ENCODE measurements around the gene ARL6. TPM values are rescaled to one million over a fixed set of nuclear protein-coding genes. Genes with fewer than 3 reads are reported as not detected.

ARL6 gene, protein sequence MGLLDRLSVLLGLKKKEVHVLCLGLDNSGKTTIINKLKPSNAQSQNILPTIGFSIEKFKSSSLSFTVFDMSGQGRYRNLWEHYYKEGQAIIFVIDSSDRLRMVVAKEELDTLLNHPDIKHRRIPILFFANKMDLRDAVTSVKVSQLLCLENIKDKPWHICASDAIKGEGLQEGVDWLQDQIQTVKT
- 4.7 and 5.0 TPM in 2 replicates for total RNA-seq

DNA sequence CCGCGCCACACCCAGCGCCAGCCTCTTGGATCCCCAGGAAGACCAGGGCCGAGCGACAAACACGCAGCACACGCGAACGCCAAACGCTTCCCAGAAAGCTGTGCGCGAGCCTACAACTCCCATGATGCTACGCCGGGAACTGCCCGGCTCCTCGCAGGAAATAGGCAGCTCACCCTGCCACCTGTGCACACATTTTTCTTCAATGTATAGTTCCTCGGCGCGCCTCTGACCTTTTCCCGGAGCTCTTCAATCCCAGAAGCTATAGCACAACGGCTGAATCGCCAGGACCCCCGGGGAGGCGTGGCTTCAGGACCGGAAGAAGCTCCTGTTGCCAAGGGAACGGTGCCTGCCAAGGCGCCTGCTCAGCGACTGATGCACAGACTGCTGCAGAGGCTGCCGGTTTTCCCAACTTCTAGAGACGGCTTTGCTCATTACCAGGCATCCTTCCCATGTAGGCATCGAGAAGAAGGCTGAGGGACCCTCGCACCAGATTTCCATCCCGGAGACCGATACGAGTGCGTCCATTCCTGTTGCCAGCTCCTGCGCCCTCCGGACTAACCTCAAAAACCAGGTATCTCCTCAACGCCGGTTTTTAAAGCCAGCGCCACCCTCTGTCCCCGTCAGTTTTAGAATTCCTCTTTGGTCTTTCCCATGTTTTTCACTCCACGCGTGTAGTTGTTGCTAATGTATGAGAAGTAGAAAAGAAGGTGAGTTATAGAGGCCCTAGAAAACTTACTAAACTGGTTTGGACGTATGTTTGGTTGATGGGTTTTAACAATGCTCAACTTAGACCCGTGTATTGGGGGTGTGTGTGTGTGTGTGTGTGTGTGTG lies at the start of gene ARL6:
ARL6 (plus strand) TSS at position 352 of the 832 bp plus-strand sequence. CDS start 3,350 bp downstream, outside the sequence.

DNA sequence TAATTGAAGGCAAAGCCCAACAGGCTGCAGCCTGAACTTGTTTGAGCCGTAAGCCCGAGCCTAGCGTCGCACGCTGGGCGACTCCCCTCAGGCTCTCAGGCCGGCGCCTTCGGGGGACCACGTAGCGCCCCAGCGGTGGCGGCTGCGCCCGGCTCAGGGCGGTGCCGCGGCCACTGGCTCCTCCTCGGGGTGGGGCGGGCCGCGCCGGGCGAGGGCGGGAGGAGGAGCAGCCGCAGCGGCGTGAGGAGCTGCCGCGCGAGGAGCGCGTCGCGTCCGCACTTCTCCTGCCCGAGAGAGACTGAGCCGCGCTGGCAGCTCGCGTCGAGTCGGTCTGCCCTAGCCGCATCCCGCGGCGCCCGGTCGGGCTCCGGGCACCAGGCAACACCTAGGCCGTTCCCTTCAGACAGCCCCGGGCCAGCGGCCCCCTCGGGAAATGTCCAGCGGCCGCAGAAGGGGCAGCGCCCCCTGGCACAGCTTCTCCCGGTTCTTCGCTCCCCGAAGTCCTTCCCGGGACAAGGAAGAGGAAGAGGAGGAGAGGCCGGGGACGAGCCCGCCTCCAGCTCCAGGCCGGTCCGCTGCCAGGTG lies 57.3 kb downstream of the ARL6 start, which contains the start of gene CRYBG3:
CRYBG3 (plus strand) TSS at position 238 of the 585 bp plus-strand sequence; CDS start at position 434, 196 bp downstream.

Other genes with a start within 250 kb of the ARL6 start
- gene CRYBG3, start 57.3 kb downstream of the ARL6 start, total RNA-seq = 21.9 and 40.4 TPM in 2 replicates
- 17.6 and 44.7 TPM in 2 replicates for gene RIOX2, start 207.7 kb downstream of the ARL6 start, total RNA-seq